HepG2 (cell line): ENCODE data around the gene OGG1. TPM values are rescaled to one million over a fixed set of nuclear protein-coding genes. Genes with fewer than 3 reads are reported as not detected.
A peak's percentile ranks its signal among the peaks of the same experiment; 100 is the strongest.

ENCODE experiments used
- CREM ChIP-seq, 2 experiments: sonication (generic) in 1 of 2; formaldehyde crosslinking in 1 of 2; IDR thresholded peaks; 2 replicates each; pipeline versions ENCODE4 v1.4.0 to v1.6.1; 2016 to 2020; ENCODE audit warnings: antibody characterized with exemption in 1 of 2, mild to moderate bottlenecking in 1 of 2, missing genetic modification reagents in 1 of 2
- KDM5B ChIP-seq: sonication (generic); formaldehyde crosslinking; IDR thresholded peaks from 2 replicates; pipeline ENCODE4 v1.4.0; 2020; ENCODE audit warnings: missing genetic modification reagents, mild to moderate bottlenecking, borderline replicate concordance
- MED8 ChIP-seq: sonication (generic); formaldehyde crosslinking; IDR thresholded peaks from 2 replicates; pipeline ENCODE4 v1.8.1; 2023; ENCODE audit warnings: mild to moderate bottlenecking, missing genetic modification reagents; ENCODE audit not compliant: insufficient replicate concordance
- PCBP1 ChIP-seq: fragments of 200-400 bp; formaldehyde crosslinking; IDR thresholded peaks from 2 replicates; pipeline ENCODE4 v1.6.1; 2017; ENCODE audit warnings: mild to moderate bottlenecking, low read depth, low read length, borderline replicate concordance
- SIX4 ChIP-seq: sonication (generic); formaldehyde crosslinking; IDR thresholded peaks from 2 replicates; pipeline ENCODE4 v1.4.0; 2020; ENCODE audit warnings: missing genetic modification reagents
- TCF7 ChIP-seq: sonication (generic); IDR thresholded peaks from 2 replicates; pipeline ENCODE4 v1.6.1; 2016; ENCODE audit warnings: antibody characterized with exemption, low read depth
- ZMYM3 ChIP-seq: sonication (generic); formaldehyde crosslinking; IDR thresholded peaks from 2 replicates; pipeline ENCODE4 v1.5.1; 2020; ENCODE audit warnings: mild to moderate bottlenecking, missing genetic modification reagents
- ZNF329 ChIP-seq: sonication (generic); formaldehyde crosslinking; IDR thresholded peaks from 2 replicates; pipeline ENCODE4 v1.9.0; 2021; ENCODE audit warnings: low read depth, mild to moderate bottlenecking, missing genetic modification reagents
- ZNF552 ChIP-seq: sonication (generic); formaldehyde crosslinking; IDR thresholded peaks from 2 replicates; pipeline ENCODE4 v1.9.0; 2022; ENCODE audit warnings: missing genetic modification reagents, mild to moderate bottlenecking, borderline replicate concordance
- polyA plus RNA-seq, 8 experiments: library from polyadenylated mRNA; depleted of rRNA in 3 of 8; stranded (reverse) in 7 of 8; unstranded in 1 of 8; fragments of >200 nt; fragmentation: Illumina TruSeq in 4 of 8; extraction: Trizol in 4 of 8; gene quantifications; 2 replicates each; pipeline versions ENCODE4 v1.2.1 to v1.2.3, GENCODE V29; 2011 to 2016; ENCODE audit warnings: low read depth in 4 of 8, missing spikeins in 1 of 8, mixed read lengths in 1 of 8; ENCODE audit not compliant: insufficient read depth in 1 of 8
- total RNA-seq, 5 experiments: library from RNA; depleted of rRNA; stranded (reverse); fragments of >200 nt; fragmentation: Illumina TruSeq; extraction: Trizol; gene quantifications; 2 replicates each; pipeline ENCODE4 v1.2.3, GENCODE V29; 2016; ENCODE audit warnings: low read depth in 1 of 5
- TF ChIP-seq, protein P1 (sequence below): sonication (generic); formaldehyde crosslinking; IDR thresholded peaks from 2 replicates; pipeline ENCODE4 v1.4.0; 2020; ENCODE audit warnings: missing genetic modification reagents, borderline replicate concordance
- TF ChIP-seq, protein P2 (sequence below): sonication (generic); formaldehyde crosslinking; IDR thresholded peaks from 2 replicates; pipeline ENCODE4 v1.5.0; 2020; ENCODE audit warnings: mild to moderate bottlenecking, missing genetic modification reagents
- TF ChIP-seq, protein P3 (sequence below): sonication (generic); formaldehyde crosslinking; conservative IDR thresholded peaks from 2 replicates; pipeline ENCODE4 v1.4.0; 2020; ENCODE audit warnings: missing genetic modification reagents
- TF ChIP-seq, protein P4 (sequence below): sonication (generic); formaldehyde crosslinking; IDR thresholded peaks from 2 replicates; pipeline ENCODE4 v1.4.0; 2020; ENCODE audit warnings: missing genetic modification reagents, mild to moderate bottlenecking, borderline replicate concordance

The OGG1 gene
- total and polyA plus RNA-seq, 2 of the 13 experiments (the other 11 are each of a cell fraction or from before 2014, with no cell fraction given), result 28.7 to 33.2 TPM

DNA sequence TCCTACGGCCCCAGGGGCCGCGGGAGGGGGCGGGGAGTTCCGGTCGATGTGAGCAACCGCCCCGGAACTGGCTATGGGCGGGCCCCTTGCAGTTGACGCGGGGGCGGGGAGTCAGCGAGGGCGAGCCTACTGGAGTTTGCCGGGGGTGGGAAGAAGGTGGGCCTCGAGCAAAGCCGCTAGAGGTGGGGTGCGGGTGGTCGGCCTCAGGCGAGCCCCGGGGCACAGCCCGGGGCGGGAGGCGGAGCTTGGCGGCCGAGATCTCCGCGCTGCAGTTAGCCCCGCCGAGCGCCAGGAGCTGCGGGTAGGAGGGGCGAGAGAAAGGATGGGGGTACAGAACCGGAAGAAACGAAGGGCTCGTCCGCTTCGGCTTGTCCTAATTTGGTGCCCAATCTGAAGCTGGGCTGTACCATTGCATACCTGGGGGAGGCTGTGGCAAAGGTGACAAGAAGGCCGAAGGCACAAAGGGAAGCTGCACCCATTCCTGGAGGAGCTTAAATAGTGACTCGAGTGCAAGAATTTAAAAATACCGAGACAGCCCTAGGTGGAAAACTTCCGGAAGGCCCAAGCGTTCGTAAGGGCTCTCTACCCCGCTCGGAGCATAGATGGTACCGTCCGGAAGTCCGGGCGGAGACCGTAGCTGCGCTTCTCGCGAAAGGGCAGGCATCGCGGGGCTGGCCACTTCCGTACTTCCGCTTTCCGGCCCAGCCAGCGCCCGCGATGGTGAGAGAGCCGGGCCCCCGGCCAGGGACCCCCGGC, 42.8 kb downstream of the OGG1 start, which contains the start of the genes ARPC4 and TADA3 (continued):
- TF ChIP-seq, protein P1, sequence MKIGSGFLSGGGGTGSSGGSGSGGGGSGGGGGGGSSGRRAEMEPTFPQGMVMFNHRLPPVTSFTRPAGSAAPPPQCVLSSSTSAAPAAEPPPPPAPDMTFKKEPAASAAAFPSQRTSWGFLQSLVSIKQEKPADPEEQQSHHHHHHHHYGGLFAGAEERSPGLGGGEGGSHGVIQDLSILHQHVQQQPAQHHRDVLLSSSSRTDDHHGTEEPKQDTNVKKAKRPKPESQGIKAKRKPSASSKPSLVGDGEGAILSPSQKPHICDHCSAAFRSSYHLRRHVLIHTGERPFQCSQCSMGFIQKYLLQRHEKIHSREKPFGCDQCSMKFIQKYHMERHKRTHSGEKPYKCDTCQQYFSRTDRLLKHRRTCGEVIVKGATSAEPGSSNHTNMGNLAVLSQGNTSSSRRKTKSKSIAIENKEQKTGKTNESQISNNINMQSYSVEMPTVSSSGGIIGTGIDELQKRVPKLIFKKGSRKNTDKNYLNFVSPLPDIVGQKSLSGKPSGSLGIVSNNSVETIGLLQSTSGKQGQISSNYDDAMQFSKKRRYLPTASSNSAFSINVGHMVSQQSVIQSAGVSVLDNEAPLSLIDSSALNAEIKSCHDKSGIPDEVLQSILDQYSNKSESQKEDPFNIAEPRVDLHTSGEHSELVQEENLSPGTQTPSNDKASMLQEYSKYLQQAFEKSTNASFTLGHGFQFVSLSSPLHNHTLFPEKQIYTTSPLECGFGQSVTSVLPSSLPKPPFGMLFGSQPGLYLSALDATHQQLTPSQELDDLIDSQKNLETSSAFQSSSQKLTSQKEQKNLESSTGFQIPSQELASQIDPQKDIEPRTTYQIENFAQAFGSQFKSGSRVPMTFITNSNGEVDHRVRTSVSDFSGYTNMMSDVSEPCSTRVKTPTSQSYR (CRISPR knock-in tag), result peak; percentile 61; the same call in 1 of the 2 replicates
- TF ChIP-seq ZNF329, result no peak
- TF ChIP-seq TCF7, result no peak
- no peak for TF ChIP-seq MED8
- TF ChIP-seq, protein P2, sequence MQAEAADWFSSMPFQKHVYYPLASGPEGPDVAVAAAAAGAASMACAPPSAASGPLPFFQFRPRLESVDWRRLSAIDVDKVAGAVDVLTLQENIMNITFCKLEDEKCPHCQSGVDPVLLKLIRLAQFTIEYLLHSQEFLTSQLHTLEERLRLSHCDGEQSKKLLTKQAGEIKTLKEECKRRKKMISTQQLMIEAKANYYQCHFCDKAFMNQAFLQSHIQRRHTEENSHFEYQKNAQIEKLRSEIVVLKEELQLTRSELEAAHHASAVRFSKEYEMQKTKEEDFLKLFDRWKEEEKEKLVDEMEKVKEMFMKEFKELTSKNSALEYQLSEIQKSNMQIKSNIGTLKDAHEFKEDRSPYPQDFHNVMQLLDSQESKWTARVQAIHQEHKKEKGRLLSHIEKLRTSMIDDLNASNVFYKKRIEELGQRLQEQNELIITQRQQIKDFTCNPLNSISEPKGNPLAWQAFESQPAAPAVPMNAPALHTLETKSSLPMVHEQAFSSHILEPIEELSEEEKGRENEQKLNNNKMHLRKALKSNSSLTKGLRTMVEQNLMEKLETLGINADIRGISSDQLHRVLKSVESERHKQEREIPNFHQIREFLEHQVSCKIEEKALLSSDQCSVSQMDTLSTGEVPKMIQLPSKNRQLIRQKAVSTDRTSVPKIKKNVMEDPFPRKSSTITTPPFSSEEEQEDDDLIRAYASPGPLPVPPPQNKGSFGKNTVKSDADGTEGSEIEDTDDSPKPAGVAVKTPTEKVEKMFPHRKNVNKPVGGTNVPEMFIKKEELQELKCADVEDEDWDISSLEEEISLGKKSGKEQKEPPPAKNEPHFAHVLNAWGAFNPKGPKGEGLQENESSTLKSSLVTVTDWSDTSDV (CRISPR knock-in tag), result no peak
- TF ChIP-seq, protein P3, sequence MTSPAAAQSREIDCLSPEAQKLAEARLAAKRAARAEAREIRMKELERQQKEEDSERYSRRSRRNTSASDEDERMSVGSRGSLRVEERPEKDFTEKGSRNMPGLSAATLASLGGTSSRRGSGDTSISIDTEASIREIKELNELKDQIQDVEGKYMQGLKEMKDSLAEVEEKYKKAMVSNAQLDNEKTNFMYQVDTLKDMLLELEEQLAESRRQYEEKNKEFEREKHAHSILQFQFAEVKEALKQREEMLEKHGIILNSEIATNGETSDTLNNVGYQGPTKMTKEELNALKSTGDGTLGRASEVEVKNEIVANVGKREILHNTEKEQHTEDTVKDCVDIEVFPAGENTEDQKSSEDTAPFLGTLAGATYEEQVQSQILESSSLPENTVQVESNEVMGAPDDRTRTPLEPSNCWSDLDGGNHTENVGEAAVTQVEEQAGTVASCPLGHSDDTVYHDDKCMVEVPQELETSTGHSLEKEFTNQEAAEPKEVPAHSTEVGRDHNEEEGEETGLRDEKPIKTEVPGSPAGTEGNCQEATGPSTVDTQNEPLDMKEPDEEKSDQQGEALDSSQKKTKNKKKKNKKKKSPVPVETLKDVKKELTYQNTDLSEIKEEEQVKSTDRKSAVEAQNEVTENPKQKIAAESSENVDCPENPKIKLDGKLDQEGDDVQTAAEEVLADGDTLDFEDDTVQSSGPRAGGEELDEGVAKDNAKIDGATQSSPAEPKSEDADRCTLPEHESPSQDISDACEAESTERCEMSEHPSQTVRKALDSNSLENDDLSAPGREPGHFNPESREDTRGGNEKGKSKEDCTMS (CRISPR knock-in tag), result no peak
- TF ChIP-seq KDM5B, result no peak; the same call in 1 of the 2 replicates
- peak; percentile 32; the same call in 1 of the 2 replicates for TF ChIP-seq ZNF552
- TF ChIP-seq ZMYM3, result no peak; the same call in 1 of the 2 replicates
- TF ChIP-seq, protein P4, sequence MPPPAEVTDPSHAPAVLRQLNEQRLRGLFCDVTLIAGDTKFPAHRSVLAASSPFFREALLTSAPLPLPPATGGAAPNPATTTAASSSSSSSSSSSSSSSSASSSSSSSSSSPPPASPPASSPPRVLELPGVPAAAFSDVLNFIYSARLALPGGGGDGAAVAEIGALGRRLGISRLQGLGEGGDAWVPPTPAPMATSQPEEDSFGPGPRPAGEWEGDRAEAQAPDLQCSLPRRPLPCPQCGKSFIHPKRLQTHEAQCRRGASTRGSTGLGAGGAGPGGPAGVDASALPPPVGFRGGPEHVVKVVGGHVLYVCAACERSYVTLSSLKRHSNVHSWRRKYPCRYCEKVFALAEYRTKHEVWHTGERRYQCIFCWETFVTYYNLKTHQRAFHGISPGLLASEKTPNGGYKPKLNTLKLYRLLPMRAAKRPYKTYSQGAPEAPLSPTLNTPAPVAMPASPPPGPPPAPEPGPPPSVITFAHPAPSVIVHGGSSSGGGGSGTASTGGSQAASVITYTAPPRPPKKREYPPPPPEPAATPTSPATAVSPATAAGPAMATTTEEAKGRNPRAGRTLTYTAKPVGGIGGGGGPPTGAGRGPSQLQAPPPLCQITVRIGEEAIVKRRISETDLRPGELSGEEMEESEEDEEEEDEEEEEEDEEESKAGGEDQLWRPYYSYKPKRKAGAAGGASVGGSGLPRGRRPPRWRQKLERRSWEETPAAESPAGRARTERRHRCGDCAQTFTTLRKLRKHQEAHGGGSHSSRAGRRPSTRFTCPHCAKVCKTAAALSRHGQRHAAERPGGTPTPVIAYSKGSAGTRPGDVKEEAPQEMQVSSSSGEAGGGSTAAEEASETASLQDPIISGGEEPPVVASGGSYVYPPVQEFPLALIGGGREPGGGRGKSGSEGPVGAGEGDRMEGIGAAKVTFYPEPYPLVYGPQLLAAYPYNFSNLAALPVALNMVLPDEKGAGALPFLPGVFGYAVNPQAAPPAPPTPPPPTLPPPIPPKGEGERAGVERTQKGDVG (CRISPR knock-in tag), result no peak
- 0 out of 2 replicates have a peak, but pooled peaks have one; percentile 52 for TF ChIP-seq PCBP1
- no peak for TF ChIP-seq SIX4 (CRISPR knock-in tag)
- TF ChIP-seq CREM (IDR thresholded peaks at IDR 0.05), result peak; percentile 61
- TF ChIP-seq CREM (CRISPR knock-in tag; IDR thresholded peaks at IDR 0.05), result no peak
